GM19240 (cell line): ENCODE data around the gene GAB2.

ENCODE experiments used
- DNase-seq: peaks from one replicate; pipeline ENCODE4 v3.0.0; 2011; ENCODE audit warnings: low spot score; ENCODE audit not compliant: insufficient read length

The GAB2 gene

DNA sequence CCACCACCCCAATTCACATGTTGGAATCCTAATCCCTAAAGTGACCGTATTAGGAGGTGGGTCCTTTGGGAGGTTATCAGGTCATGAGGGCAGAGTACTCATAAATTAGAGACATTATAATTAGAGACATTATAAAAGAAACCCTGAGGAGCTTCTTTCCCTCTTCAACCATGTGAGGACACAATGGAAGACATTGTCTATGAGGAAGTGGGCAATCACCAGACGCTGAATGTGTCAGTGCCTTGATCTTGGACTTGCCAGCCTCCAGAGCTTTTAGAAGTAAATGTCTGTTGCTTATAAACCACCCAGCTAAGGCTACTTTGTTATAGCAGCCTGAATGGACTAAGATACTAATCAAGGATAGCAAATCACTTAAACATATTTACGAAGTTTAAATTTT, 14.8 kb downstream of the GAB2 start:
- DNase-seq, result no peak

GRCh38 chr11:78400702-78401101, 16.9 kb downstream of the GAB2 start:
- DNase-seq, result no peak

- no peak for DNase-seq
Measured at GRCh38 chr11:78400116-78400515, 17.5 kb downstream of the GAB2 start.

GRCh38 chr11:78399136-78399535, 18.5 kb downstream of the GAB2 start:
- no peak for DNase-seq

GRCh38 chr11:78398715-78399114, 18.9 kb downstream of the GAB2 start:
- no peak for DNase-seq

DNA sequence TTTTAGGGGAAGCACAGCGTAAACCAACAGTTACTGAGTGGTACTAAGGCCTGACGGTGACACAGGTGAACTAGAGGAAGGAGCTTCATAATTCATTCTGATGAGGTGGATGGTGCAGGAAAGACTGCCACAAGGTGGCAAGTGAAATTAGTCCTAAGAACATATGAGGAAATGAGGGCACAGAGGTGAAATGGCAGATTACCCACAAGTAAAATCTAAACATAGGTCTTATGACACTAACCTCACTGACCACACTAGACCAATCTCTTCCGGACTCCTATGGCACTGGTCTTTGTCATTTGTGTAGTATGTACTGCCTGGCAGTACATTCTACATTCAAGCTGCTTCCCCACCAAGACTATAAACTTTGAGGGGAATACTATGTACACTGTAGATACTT, 20.2 kb downstream of the GAB2 start:
- no peak for DNase-seq

- DNase-seq, result no peak
Measured at GRCh38 chr11:78395597-78395996, 22.0 kb downstream of the GAB2 start.

DNA sequence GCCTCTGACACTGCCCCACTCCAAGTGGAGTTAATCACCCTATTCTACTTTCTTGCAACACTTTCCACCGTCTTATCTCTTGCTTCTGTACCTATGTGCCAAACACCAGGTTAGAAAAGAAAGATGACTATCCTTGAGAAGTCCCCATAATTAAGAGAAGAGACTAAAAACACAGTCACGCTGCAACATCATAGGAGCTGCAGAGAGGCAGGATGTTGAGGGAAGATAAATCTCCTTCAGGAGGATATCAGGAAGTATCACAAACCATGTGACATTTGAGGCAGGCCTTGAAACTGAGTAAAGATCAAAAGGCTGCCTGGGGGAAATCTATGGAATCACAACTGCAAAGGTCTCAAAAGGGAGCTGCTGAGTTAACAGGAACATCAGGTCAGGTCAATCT, 24.8 kb downstream of the GAB2 start:
- no peak for DNase-seq

GRCh38 chr11:78391424-78391823, 26.2 kb downstream of the GAB2 start:
- no peak for DNase-seq

DNA sequence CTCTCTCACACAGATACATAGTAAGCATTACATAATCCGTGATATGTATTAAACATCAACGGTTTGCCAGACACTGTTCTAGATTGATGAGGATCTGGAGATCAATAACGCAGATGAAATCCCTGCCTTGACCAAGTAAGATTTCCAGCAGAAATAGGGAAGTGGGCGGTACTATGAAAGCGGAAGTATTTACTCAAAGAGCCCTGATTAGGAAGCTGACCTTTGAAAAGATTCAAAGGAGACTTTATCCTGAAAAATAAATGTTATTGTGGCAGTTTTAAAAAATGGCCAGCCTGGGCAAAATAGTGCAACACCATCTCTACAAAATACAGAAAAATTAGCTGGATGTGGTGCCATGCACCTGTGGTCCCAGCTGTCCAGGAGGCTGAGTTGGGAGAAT, 26.8 kb downstream of the GAB2 start:
- DNase-seq, result no peak

DNA sequence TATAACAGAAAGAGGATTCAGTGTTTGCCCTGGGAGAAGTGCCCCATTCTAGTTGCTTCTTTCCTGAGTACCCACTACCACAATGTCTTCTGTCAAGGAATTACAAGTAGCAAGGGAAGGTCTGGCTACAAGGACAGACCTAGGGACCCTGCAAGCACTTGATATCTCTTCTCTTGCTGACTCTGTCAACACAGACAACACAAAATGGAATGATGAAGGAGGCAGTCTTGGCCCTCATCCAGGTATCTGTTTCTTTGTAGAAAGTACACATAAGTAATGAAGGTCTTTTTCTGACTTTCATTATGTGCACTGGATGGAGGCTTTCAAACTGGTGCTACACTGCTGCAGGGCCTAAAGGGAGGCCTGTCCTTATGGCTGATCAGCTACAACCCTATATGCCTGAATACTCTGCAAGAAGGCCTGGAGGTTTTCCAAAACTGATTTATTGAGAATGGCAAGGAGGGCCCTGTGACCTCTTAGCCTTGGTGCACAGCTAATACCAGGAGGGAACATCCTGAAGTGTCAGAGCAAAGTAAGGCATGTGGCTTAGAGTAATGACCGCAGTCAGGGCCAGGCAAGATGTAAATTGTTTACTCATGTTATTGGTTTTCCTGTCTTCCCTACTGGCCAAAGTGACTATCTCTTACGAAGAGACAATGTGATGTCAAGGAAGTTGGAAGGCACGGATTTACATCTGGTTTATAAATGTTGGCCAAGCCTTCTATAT, 31.2 kb downstream of the GAB2 start:
- DNase-seq, result no peak

DNA sequence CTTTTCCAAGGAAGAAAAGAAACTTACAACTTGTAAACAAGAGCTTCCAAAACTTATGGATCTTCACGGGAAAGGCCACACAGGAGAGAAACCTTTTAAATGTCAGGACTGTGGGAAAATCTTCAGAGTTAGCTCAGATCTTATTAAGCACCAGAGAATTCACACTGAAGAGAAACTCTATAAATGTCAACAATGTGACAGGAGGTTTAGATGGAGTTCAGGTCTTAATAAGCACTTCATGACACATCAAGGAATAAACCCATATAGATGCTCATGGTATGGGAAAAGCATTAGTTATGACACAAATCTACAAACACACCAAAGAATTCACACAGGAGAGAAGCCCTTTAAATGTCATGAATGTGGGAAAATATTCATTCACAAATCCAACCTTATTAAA, 32.4 kb downstream of the GAB2 start:
- no peak for DNase-seq

- no peak for DNase-seq
Measured at GRCh38 chr11:78384231-78384630, 33.4 kb downstream of the GAB2 start.

DNA sequence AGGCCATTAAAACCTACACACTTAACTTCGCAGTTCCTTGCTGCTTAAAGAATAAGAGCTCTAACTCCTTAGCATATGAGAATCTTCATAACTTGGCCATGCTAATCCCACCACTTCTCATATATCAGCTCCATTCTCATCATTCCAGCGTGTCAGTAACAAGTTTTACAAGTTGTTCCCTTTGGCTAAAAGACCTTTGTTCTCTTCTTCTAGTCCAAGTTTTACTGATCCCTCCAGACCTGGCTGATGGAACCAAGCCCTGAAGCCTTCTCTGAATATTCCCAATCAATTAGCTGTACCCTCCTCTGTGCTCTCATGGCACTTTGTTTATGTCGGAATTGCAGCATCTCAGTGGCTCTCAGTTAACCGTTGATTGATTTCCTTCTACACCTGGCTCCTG, 35.8 kb downstream of the GAB2 start:
- DNase-seq, result no peak

GRCh38 chr11:78380615-78381051, 37.0 kb downstream of the GAB2 start:
- DNase-seq, result no peak

- DNase-seq, result no peak
Measured at GRCh38 chr11:78379039-78379670, 38.5 kb downstream of the GAB2 start.

DNA sequence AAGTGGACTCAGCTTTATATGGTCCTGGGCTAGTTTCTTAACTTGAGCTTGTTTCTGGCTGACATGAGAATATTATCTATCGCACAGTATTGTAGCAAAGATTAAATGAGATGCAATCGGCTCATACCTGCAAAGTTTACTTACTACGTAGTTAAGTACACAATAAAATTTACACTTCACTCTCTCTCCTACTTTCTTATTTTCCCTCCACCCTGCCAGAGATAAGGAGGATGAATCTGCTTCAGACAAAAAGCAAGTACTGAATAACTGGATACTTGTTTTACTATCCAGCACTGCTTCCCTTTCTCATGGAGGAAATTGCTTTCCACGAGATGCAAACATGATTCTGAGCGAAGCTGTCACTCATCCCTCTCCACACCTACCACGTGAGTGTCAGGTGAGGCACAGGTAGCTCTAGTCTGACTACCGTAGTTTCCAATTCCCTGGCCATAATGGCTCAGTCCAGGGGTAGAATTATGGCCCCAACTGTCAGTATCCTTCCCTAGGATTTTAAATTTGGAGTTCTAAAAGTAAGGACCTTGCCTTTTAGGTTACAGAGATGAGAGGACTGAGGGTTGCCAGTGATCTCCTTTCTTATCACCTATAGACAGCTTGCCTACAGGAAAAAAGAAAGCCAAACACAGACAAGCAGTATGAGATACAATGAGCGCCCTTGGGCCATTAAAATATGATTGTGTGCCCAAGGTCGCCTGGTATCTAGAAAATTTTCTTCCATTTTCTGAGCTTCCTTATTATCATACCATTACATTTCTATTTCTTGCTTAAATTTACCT, 39.8 kb downstream of the GAB2 start:
- no peak for DNase-seq

GRCh38 chr11:78376858-78377257, 40.8 kb downstream of the GAB2 start:
- DNase-seq, result no peak

- no peak for DNase-seq
Measured at GRCh38 chr11:78374917-78375316, 42.7 kb downstream of the GAB2 start.

DNA sequence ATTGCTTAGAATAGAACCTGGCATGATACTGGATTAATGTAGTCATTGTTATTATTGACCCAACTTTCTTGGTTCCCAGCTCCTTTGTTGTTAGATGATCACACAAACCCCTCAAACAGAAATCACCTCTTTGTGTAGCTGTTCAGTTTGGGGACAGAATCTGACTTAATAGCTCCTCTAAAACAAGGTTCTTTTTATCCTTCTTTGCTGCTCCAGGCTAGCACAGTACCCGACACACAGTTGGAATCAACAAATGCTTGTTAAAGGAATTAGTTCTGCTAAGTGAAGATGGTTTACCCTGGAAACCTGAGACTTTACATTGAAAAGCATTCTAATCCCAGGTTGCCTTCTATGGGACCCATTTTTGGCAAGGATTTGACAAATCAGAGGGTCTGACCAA, 43.9 kb downstream of the GAB2 start:
- DNase-seq, result no peak

DNA sequence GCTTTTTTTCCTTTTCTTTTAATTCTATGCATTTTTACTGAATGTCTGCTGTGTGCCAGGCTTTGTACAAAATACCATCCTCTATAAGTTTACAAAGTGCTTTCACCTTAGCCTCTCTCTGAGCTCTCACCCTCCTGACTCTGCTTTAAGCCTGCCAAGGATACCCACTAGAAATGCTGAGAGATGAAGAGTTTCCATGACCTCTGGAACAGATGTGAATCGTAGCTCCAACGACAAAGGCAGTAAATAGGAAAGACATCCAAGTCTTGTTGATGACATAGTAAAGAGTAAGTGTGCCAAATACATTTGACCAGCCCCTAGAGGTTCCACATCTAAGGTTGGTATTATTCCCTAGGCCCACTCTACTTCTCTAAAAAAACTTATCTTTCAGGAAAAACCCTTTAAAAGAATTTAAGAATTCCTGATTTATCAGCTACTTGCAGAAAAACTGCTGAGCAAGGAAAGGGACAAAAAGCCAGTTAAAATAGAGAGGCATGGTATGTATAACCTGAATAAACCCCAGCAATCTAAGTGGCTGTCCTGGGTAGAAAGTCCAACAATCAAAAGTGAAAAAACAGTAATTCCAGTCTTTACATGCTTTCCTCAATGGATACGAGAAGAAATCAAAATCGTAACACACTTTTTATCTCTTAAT, 45.4 kb downstream of the GAB2 start:
- DNase-seq, result no peak
